Activated gamma-delta T cell (primary cell): ENCODE measurements around the gene RASSF4.

Source experiments
- DNase-seq: peaks from one replicate; lab custom pipeline; 2025; lab: John Stamatoyannopoulos, UW

RASSF4 gene

GRCh38 chr10:44976352-44977198 lies 17.0 kb downstream of the RASSF4 start:
- no peak for DNase-seq

GRCh38 chr10:44977287-44978212 lies 17.9 kb downstream of the RASSF4 start:
- no peak for DNase-seq

GRCh38 chr10:44978213-44978569 lies 18.6 kb downstream of the RASSF4 start:
- DNase-seq = no peak

GRCh38 chr10:44978570-44979280 lies 19.1 kb downstream of the RASSF4 start, which contains the start of gene DEPP1:
Gene DEPP1, minus strand, starts transcription at chr10:44978809. Its CDS starts 779 bp downstream, at chr10:44978030.
- DNase-seq = no peak

GRCh38 chr10:44979281-44980191 lies 19.9 kb downstream of the RASSF4 start:
- no peak for DNase-seq

- no peak for DNase-seq
These were observed 20.9 kb downstream of the RASSF4 start for GRCh38 chr10:44980309-44981171.

GRCh38 chr10:44981172-44982113 lies 21.8 kb downstream of the RASSF4 start:
- no peak for DNase-seq

GRCh38 chr10:44982114-44982460 lies 22.5 kb downstream of the RASSF4 start:
- DNase-seq = no peak

GRCh38 chr10:44982496-44982895 lies 22.9 kb downstream of the RASSF4 start:
- no peak for DNase-seq

- DNase-seq = no peak
These were observed 23.7 kb downstream of the RASSF4 start for GRCh38 chr10:44983066-44983894.

GRCh38 chr10:44983895-44984278 lies 24.3 kb downstream of the RASSF4 start:
- DNase-seq = no peak

GRCh38 chr10:44984671-44985101 lies 25.1 kb downstream of the RASSF4 start:
- DNase-seq = no peak

- no peak for DNase-seq
These were observed 25.6 kb downstream of the RASSF4 start for GRCh38 chr10:44985175-44985681.

- no peak for DNase-seq
These were observed 26.6 kb downstream of the RASSF4 start for GRCh38 chr10:44986179-44986578.

- no peak for DNase-seq
These were observed 27.1 kb downstream of the RASSF4 start for GRCh38 chr10:44986670-44987069.

- no peak for DNase-seq
These were observed 29.5 kb downstream of the RASSF4 start for GRCh38 chr10:44988957-44989585.

- no peak for DNase-seq
These were observed 30.1 kb downstream of the RASSF4 start for GRCh38 chr10:44989597-44990301.
